Heart left ventricle (tissue), 13 donors: ENCODE data around the gene TBX18.

Experiments
- CTCF ChIP-seq, 12 donors: fragments of 200-600 bp; sonication (generic) in 4 of 12; IDR thresholded peaks; one replicate each; pipeline versions ENCODE4 v1.5.0 to v1.8.0; 2018 to 2022; ENCODE audit warnings: antibody characterized with exemption in 12 of 12, mild to moderate bottlenecking in 5 of 12
- POLR2A ChIP-seq, 2 donors: fragments of 450-650 bp; IDR thresholded peaks; one replicate each; pipeline ENCODE4 v1.6.1; 2017; ENCODE audit warnings: antibody characterized with exemption in 2 of 2, mild to moderate bottlenecking in 2 of 2, moderate library complexity in 2 of 2
- donor health status: ischemic (EF 13 %, LVEDD 7.1; RV severe dilation, severe dysfunction).
- donor health status: DM: no; HTN: yes; CAD: no.
- donor health status: DM: no; HTN: no; CAD: no.
- donor health status: ischemic (EF 25% LVEDD 6.9; RV normal size, moderate dysfunction).
- donor health status: ischemic (EF 25% LVEDD 5.7; RV mildly dilated, moderate dysfunction).
- donor health status: ischemic (EF 35%, LVEDD 5.7; RV mildly dilated, moderate dysfunction).
- donor health status: nonischemic (EF 11% LVEDD 7.7; RV severe dilation, severe dysfunction).
- donor health status: DM: yes; HTN: yes; CAD: no.
- donor health status: PGD.
- donor health status: ischemic (EF 29% LVEDD 5.4; RV normal size, mild dysfunction).
- donor health status: nonischemic (EF 23%, LVEDD 6.1; RV moderate dilation, normal function).

GRCh38 chr6:84805145-84805544, 40.7 kb upstream of the TBX18 start:
- TF ChIP-seq CTCF (IDR thresholded peaks at IDR 0.05) (no peak), POLR2A (IDR thresholded peaks at IDR 0.05) (no peak)
